Measurements from ENCODE around the gene CHST13.

- TF ChIP-seq MAX (IDR thresholded peaks at IDR 0.05; ENCODE audit: insufficient read depth, insufficient read length) = no peak
- no peak for TF ChIP-seq CTCF (IDR thresholded peaks at IDR 0.05; ENCODE audit: extremely low read depth in 1 of 2, insufficient read depth in 1 of 2, low read depth in 1 of 2, low read length in 2 of 2)
- TF ChIP-seq POLR2A (IDR thresholded peaks at IDR 0.05; ENCODE audit: low read depth, low read length) = no peak
- no peak for TF ChIP-seq EZH2 (IDR thresholded peaks at IDR 0.05; ENCODE audit: borderline replicate concordance, low read depth, low read length, severe bottlenecking)
Measured at GRCh38 chr3:126578702-126579101, 54.7 kb downstream of the CHST13 start.

Data from endothelial cell of umbilical vein (primary cell).